ENCODE results near the gene HEBP1.

Gene HEBP1

DNA sequence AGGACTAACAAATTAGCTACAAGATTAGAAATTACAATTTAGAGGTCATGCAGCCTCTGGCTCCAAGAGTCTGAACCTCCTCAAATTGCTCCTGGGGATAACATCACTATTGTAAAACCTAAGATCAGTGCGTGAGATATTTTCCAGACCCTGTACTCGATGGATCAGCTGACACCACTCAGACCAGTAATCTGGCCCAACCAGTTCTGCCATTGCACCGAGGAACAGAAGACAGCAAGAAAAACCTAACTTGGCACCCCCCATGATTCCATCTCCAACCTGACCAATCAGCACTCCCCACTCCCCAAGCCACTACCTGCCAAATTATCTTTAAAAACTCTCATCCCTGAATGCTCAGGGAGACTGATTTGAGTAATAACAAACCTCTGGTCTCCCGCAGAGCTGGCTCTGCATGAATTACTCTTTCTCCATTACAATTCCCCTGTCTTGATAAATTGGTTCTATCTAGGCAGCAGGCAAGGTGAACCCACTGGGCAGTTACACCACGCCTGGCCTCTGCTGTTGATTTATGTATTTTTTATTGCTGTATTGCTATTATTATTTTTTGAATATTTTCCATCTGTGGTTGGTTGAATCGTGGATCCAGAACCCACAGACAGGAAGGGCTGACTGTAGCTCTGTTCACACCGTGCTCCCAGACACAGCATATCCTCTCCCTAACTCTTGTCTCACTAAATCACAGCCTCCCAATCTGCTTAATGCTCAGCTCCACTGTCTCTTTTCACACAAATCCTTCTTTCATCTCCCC, 9.2 kb downstream of the HEBP1 start:
- FAIRE-seq = no peak

DNA sequence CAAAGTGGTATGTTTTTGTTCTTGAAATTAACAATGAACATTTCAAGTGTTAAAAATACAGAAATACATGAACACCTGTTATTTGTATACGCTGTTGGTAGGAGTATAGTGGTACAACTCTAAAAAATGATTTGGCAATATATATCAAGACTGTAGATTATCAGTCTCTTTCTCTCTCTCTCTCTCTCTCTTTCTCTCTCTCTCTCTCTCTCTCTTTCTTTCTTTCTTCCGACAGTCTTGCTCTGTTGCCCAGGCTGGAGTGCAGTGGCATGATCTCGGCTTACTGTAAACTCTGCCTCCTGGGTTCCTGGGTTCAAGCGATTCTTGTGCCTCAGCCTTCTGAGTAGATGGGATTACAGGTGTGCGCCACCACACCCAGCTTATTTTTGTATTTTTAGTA, 12.6 kb downstream of the HEBP1 start:
- no peak for FAIRE-seq

- no peak for FAIRE-seq
These were observed 13.2 kb downstream of the HEBP1 start for GRCh38 chr12:12986775-12987331.

DNA sequence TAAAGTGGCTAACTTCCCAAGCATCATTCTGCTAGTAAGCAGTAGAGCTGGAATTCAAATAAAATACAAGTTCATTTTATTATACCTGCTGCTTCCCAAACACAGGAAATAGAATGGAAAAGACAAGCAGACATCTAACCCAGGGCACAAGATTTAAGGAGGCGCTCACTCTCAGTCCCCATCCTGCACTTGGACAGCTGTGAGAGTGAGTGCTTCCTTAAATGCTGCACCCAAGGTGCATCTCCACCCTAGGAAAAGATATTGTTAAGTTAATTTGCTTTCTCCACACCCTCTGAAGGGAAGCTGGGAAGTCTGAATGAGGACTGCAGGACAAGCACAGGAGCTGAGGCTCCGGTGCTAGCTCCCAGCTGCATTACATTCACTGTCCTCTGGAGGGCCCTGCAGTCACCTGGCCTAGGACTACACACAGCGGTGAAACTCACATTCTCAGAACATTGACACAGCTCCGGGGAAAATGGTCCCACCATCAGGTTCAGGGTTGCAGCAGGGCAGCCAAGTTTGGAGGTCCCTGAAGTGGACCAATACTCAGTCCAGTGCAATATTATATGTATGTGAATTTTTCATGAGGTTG, 14.2 kb downstream of the HEBP1 start:
- no peak for FAIRE-seq

GRCh38 chr12:12984149-12984548, 15.9 kb downstream of the HEBP1 start:
- no peak for FAIRE-seq

- FAIRE-seq = peak; percentile 79
These were observed 16.5 kb downstream of the HEBP1 start for GRCh38 chr12:12983420-12984035.

DNA sequence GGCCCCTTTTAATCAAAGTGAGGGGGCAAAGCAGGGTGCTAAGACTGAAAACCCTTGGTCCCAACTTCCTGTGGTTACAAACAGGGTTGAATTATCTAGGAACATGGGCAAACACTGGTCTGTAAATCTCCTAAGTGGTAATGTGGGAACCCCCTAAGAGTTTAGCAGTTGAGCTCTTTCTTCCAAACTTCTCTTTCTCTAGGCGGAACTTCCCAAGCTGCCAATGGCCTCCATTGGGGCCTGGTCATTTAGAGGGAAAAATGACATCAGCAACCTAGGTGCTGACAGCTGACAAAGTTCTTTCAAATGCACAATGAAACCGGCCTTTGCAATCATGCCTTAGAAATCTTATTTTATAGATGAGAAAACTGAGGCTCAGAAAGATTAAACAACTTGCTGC, 17.7 kb downstream of the HEBP1 start:
- no peak for FAIRE-seq

DNA sequence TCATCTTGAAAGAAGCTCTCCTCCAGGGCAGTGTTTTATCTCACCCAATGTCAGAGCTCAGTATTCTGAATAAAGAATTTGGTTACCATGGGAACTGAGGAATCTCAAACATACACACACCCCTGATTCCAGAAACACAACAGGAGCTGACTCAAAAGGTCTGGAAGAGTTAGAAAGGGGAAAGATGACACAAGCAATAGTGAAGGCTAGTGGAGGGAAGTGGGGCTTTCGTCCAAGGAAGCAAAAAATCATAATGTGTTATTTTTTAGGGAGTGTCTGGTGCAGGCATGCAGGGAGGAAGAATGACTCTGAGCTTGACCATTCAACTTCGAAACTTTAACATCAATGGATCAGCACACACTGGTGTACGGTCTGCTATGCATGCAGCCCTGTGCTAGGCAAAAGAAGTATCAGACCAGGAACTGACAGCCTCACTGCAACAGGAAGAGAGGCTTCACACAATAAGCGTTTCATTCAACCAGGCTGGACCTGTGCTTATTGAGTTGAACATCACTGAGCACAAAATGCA, 20.3 kb downstream of the HEBP1 start:
- FAIRE-seq = no peak

GRCh38 chr12:12979126-12979525, 20.9 kb downstream of the HEBP1 start:
- no peak for FAIRE-seq

DNA sequence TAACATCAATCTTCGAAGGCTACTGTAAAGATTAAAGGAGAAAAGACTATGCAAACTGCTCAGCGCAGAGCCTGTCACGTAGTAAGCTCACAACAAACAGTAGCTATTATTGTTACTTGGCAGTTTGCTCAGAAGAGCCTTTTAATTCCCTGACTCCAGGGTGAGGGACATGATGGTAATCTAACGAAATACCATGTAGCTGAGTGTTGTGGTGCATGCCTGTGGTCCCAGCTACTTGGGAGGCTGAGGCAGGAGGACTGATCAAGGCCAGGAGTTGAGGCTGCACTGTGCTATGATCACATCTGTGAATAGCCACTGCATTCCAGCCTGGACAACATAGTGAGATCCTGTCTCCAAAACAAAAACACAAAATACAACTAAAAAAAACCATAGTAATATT, 22.8 kb downstream of the HEBP1 start:
- FAIRE-seq = no peak

GRCh38 chr12:12976366-12976765, 23.7 kb downstream of the HEBP1 start:
- no peak for FAIRE-seq

GRCh38 chr12:12975322-12976077, 24.6 kb downstream of the HEBP1 start:
- no peak for FAIRE-seq

DNA sequence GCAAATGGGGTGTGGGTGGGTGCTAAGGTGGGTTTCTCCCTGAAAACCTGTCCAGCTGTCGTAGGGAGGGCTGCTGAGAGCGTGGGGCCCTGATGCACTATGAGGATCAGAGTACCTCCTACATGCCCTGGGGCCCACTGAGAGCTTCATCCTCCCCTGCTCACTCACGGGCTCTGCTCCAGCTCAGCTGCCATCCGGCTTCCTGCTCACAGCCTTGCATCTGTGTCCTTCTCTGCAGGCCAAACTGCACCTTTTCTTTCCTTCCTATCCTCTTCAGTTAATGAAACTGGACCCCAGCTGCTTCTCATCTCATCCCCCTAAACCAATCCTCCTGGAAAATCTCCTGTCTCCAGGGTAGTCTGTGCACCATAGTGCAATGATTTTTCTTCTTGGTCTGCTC, 25.9 kb downstream of the HEBP1 start:
- no peak for FAIRE-seq

- FAIRE-seq = no peak
These were observed 27.0 kb downstream of the HEBP1 start for GRCh38 chr12:12973019-12973418.

- no peak for FAIRE-seq
These were observed 34.2 kb downstream of the HEBP1 start for GRCh38 chr12:12965836-12966235.

DNA sequence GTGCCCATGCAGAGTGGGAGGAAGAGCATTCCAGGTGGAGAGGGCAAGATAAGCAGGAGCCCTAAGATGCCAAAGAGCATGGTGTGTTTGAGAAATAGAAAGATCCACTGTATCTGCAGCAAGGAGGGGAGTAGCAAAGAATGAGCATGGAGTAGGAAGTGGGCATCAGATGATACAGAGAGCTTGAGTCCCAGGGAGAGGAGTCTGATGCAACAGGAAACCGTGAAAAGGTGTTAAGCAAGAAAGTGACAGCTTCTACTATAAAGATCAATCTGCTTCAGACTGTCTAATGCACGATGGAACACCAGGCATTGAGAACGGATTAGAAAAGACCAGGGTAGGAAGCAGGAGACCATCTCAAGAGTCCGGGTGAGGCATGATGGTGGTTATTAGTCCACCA, 35.8 kb downstream of the HEBP1 start:
- no peak for FAIRE-seq

DNA sequence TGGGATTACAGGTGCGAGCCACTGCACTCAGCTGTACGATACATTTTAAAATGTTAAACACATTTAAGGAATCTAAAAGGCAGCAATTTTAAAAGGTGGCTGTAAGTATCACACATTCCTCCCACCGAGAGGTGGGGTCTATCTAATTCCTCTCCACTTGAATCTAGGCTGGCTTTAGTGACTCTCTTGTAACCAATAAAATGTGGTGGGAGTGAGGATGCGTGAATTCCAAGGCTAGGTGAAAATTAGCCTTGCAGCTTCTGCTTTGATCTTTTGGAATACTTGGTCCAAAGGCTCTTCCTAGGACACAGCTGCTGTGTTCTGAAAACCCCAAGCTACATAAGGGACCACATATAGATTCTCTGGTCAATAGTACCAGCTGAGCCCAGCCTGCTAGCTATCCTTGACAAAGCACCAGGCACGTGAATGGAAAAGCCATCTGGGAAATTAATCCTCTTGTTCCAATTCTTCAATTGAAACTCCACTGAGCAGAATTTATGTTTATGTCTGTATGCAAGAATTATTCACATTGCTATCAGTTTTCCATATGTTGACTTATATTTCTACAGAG, 39.3 kb downstream of the HEBP1 start:
- no peak for FAIRE-seq

DNA sequence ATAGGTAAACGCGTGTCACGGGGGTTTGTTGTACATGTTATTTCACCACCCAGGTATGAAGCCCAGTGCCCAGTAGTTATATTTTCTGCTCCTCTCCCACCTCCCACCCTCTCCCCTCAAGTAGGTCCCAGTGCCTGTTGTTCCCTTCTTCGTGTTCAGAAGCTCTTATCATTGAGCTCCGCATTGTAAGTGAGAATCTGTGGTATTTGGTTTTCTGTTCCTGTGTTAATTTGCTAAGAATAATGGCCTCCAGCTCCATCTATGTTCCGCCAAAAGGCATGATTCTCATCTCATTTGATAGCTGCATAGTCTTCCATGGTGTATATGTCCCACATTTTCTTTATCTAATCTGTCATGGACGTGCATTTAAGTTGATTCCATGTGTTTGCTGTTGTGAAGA, 41.2 kb downstream of the HEBP1 start:
- FAIRE-seq = no peak

DNA sequence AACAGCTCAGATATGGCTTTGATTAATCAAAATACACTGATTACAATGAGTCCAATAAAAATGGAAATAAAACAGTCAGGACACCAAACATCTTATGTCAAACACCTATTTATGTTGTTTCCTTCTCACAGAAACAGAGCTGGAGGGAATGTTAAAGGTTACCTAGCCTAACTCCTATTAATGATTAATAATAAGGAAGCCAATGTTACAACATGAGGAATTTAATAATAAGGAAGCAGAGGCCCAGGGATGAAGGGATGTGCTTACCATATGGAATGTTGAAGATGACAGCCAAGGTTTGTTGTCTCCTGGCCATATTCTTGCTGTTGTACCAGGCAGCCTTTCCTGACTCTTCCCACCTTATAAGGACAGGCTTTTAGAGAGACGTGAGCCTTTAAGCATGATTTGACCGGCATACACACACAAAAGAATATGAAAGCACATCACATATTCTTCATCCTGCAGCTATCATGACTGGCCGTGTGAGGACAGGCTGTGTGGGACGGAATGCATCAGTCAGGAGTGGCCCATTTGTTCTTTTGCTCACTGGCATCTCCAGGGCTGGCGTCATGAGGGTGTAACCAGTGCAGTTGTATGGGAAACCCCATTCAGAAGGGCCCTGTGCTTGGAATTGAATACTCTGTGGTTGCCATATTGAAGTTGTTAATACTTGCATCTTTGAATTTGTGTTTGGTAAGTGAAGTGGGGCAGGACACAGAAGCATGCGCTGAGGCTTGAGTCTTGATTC, 45.0 kb downstream of the HEBP1 start:
- FAIRE-seq = peak; percentile 5

- no peak for FAIRE-seq
These were observed 45.7 kb downstream of the HEBP1 start for GRCh38 chr12:12954356-12954755.

GRCh38 chr12:12952036-12952435, 48.0 kb downstream of the HEBP1 start, which contains the start of gene GPRC5D:
Gene GPRC5D (minus strand): TSS chr12:12952170. CDS start chr12:12950384, 1,786 bp downstream.
- no peak for FAIRE-seq

DNA sequence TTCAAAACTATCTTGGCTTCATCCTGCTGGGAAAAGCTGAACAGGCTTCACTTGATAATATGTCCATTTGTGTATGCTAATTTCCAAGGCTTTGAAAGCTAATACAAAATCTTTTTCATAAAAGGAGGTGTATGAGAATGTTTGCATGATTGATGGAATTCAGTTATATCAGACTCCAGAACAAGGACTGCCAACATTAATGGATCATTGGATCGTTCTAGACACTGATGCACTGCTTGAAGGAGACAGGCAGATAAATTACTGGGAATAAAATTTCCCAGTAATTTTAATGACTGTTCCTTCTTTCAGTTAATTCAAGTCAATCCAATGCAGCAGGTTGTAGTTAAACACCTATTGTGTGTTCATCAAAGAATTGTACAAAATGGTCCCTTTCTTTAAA, 48.6 kb downstream of the HEBP1 start:
- no peak for FAIRE-seq
